HG02973 (cell line): ENCODE results near the gene STK35.

Experiments
- ATAC-seq: cut with Tn5 transposase; IDR thresholded peaks from one replicate; pipeline ENCODE4 v1.9.1; 2021; ENCODE audit warnings: moderate library complexity; ENCODE audit not compliant: unreplicated experiment

STK35 gene

DNA sequence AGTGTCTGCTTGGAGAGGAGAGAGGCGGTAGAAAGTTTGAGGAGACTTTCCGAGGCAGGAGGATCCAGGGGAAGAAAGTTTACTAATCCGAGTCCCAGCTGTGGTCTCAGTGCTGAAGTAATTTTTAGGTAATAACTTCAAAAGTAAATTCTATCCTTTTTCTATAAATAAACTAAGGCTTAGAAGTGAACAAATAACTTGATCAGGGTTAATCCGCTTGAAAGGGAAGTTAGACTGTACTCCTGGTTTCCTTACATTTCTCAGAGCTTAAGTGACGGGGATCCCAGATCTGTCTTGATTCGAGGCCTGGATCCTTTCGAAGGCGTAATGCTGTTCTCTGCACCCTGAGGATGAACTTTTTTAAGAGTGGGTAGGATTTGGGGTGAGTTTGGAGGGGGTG lies 2.6 kb downstream of the STK35 start:
- ATAC-seq = no peak

DNA sequence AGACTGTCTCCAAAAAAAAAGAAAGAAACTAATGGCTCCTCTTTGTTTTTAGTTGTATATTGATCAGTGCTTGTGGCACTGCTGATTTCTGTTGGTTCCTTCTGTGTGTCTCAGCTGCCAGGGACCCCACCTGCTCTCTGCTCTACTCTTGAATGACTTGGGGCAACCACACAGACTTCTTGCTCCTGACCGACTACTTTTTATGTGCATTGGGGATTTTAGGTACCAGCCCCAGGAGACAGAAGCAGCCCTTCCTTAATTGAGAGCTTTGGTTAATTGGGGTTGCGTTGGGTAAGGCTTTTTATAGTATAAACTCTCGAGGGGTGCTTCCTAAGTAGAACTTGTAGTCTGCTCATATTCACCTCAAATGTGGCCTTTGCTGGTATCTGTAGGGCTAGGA lies 6.9 kb downstream of the STK35 start:
- no peak for ATAC-seq

DNA sequence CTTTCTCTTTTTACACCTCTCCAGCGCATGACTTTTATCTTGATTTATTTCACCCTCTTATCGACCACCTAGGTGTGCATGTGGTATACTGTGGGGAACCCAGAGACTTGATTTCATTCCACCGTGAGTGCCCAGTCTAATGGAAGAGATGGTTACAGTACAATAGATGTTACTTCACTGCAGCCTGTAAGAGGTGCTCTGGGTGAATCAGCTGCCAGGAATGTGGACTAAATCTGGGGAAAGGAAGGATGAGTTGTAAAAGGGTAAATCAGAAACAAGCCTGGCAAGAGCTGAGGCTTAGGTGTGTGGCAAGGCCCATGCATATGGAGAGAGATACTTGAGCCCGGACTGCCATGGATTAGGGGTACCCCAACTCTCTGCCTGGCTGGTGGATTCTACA lies 7.4 kb downstream of the STK35 start:
- ATAC-seq = no peak

DNA sequence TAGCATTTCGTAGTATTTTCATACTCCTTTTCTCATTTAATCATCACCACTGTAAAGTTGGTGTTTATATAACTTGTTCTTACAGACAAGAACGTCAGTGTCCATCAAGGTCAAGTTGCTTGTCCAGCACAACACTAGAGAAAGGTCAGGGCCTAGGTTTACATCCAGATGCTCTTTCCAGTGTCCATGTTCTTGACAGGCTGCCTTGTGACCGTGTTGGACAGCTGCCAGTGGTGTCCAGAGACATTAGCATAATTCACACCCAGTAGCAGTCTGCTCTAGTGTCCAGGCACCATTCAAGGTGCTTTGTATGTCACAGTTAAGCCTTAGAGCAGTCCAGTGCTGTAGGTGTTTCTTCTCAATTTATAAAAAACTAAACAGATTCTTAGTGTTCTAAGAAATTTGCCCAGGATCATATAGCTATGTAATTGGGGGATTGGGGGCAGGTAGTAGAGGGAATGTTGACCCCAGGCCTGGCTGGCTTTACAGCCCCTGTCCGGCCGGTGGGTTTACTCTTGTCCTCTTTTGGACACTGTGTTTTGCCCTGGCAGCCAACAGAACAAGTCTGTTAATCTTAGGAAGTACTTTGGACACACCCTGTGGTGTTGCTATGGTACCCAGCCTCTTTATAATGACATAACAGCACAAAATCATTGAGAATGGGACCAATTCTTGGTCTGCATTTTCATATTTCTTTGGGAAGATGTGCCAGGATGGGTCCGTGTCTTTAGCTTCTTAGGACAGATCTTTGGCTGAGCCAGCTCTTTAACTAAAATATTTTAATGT lies 8.0 kb downstream of the STK35 start:
- no peak for ATAC-seq

DNA sequence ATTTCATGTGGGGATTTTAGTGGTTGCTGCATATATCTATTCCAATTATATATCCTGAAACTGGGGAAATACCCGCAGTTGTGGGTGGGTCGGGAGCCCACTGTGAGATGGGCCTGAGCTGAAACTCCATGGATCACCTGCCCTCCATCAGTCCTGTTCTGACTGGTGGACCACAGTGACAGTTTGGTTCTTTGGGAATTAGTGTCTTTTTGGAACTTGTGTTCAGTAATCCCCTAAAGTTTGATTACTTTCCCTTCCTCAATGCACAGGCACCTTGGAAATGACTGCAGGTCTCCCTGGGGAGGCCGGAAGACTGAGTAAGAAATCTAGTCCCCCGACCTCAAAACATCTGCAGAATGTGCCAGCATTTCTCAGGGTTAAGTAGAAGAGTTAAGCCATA lies 11.3 kb downstream of the STK35 start:
- ATAC-seq = no peak

DNA sequence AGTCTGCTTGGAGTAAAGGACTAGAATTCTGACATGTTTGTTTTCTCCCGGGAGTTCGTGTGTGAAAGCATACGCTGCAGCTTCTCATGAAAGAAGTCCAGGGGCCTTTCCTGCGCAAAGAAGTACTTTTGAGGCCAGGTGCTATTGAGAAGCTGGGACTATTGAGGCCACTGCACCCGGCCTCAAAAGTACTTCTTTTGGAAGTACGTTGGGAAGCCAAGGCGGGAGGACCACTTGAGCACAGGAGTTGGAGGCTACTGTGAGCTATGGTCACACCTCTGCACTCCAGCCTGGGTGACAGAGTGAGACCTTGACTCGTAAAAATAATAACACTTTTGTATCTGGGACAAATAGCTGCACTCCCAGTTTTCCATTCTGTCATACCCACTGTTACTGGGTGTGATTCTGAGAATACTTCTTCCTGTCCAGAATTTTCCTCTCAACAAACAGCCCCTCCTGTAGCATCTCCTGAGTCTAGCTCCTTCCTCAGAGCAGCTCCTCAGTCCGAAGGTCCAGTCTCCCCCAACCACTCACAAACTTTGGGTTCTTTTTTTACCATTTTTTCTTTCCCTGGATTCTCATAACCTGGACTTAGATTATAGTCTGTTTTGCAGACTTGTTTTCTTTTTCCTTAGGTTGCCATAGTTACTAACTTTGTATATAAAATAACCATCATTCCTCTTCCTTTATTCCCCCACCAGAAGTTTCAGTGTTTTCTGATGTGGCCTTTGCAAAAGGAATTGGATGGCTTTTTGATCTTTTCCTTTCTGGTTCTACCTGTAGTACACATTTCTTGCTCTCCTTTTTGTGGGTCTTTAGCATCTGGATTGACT lies 12.7 kb downstream of the STK35 start:
- no peak for ATAC-seq

DNA sequence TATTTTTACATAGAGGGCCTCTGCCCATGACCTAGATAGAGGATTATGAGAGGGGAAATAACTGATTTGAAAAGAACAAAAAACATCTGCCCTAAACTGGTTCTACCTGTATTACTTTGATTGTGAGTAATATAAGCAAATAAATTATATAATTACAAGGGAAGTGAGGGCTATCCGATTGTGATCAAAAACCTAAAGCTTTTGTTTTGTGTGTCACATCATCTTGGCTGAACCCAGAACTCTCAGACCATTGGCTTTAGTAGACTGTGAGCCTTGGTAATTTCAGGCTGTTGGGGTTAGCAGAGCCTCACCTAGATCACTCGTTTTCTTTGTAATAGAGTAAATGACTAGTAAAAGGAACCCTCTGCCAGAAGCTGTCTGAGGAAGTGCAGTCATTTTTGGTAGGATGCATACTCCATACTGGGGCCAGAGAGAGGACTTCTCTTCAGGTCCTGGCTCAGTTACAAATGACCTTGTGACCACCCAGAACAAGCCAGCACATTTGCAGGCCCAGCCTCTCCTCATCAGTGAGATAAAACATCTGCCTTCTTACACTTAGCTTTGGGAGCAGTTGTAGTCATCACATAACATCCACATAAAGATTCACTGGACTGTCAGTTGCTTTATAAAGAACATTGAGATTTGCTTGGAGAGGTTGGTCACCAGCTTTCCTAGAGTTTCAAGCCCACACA lies 13.5 kb downstream of the STK35 start:
- no peak for ATAC-seq

DNA sequence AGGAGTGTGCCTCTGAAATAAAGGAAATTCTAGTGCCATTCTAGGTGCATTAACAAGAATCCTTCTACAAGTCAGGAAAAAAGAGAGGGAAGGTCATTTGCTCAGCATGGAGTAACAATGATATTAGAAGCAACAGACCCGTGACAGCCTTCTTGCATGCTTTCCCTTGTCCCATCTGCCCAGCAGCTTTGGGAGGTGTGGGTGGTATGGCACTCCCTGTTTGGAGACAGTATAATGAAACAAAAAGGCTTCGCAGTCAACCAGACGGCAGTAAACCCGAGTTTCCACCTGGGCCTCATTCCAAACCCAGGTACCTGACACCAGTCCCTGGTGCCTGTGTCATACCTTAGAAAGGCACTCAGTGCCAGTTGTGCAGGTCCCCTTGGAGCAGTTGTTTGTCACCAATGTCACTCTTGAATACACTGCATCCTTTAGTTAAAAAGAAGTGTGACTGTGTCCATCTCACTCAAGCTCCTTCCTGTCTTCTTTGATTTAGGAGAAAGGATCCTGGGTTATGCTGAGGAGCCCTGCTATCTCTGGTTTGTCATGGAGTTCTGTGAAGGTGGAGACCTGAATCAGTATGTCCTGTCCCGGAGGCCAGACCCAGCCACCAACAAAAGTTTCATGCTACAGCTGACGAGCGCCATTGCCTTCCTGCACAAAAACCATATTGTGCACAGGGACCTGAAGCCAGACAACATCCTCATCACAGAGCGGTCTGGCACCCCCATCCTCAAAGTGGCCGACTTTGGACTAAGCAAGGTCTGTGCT lies 14.7 kb downstream of the STK35 start:
- no peak for ATAC-seq

DNA sequence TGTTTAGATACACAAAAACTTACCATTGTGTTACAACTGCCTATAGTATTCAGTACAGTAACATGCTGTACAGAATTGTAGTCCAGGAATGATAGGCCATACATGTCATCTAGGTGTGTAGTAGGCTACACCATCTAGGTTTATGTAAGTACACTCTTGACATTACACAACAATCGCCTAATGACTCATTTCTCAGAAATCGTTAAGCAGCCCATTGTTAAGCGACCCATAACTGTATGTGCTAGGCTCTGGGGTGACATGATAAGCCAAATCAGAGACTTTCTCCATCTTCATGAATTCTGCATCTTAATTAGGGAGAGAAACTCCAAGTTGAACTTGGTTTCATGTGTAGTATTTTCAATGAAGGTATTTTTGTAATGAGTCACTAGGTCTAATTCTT lies 17.2 kb downstream of the STK35 start:
- no peak for ATAC-seq

DNA sequence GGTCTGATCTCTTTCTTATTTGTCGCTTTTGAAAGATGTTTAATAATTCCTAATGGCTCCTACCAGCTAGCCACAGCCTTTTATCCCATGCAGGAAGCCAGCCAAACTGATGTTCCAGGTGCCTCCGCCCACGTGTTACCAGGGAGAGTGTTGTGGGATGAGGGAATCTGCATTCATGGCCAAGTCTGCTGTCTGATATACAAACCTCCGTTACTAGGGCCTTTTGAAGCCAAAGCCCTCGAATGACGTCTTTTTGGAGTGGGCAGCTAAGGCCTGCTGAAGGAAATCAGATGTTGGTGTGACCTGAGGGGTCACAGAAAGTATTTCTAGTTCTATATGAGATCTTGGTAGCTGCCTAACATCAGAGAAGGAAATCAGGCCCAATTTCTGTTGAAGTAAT lies 21.3 kb downstream of the STK35 start:
- no peak for ATAC-seq

DNA sequence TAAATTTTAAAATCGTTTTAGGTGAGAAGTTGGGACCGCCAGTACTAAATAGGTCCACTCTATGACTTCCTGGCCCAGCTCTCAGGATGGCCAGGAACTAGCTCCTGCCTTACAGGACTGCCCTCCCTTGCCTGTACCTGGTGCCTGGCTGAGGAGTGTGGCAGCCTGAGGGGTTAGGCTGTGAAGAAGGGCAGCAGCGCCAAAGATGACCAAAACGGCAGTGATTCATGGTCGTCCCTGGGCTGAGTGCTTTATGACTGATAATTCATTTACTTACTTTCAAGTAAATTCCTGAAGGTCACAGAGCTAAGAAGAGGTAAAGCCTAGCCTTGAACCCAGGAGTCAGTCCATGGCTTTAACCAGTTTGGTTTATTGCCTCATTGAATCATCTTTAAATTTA lies 22.1 kb downstream of the STK35 start:
- no peak for ATAC-seq

DNA sequence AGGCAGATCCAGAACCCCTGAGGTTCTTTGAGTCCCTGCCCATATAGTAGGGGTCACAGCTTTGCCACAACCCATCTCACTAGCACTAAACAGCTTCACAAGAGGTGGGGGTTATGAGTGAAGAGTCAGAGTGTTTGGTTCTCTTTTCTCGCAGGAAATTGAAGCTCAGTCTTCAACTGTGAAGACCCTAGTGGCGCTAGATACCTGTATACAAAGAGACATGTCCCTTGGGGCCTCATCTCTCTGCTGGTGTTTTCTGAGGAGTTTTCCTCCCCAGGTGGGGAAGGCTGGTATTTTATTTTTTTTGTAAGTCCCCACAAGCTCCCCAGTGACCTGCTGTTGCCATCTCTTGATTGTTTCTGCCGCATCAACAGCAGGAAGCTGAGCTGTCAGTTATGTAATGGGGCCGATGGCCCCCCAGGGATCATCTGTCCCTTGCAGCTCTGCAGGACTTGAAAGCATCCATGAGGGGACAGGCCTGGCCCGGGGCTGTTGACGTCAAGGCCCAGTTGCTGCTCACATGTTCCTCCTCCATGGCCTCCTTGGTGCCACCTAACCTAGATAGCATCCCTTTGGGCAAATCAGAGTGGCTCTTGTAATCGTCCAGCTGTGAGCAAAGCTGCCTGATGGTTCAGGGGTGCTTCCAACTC lies 23.1 kb downstream of the STK35 start:
- no peak for ATAC-seq

DNA sequence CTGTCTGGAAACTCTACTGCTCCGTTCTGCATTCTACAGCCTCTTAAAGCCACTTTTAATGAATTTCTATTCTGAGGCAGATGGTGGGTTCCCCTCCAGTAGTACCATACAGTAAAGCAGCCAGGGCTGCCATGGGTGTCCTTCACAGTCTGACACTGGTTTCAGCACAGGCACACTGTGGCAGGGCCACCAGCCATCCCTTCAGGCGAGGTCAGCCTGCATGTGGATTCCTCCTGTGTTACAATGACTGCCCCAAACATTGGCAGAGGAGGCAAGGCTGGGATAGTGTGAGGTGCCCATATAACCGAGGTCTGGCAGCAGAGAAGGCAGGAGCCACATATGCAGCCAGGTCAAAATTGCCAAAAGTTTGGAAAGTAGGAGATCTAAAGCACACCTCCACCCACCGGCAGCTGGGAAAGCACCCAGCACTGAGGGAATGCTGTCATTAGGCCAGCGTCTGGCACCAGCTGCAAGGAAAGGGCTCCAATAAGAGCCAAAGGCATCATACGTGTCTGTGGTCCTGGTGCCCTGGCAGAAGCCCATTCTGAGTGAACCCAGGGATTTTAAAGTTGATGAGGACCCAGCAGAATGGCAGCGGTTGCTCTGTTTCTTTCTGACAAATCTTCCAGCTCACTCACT lies 24.0 kb downstream of the STK35 start:
- no peak for ATAC-seq

DNA sequence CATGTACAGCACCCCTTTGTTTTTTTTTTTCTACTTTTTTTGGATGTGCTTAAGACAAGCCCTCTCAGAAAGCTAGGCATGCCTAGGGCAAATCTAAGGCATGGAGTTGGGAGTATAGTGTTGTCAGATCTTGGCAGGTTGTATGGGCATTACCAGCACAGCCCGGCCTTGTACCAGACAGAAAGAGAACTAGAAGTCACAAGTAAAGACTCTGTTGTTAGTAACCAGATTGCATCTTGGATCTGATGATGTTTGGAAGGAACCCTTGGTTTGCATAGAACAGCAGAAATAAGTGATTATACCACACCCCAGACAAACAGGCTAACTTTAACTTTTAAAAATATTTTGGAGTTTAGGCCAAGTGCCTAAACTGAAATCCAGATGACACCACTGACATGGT lies 25.6 kb downstream of the STK35 start:
- no peak for ATAC-seq

DNA sequence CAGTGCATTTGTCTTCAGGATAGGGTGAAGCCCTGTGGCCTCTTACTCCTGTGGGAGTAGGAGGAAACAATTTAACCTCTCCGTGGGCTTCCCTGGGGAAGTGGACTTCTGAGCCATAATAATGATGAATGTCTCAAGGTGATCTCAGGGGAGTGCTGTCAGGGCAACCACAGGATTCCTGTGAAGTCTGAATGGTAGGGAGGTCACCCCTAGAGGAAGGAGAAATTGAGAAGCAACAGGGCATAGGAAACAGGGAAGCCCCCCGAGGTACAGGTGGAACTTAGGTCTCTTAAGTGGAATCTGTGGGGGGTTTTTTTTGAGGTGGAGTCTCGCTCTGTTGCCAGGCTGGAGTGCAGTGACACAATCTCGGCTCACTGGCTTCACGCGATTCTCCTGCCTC lies 26.9 kb downstream of the STK35 start:
- no peak for ATAC-seq

DNA sequence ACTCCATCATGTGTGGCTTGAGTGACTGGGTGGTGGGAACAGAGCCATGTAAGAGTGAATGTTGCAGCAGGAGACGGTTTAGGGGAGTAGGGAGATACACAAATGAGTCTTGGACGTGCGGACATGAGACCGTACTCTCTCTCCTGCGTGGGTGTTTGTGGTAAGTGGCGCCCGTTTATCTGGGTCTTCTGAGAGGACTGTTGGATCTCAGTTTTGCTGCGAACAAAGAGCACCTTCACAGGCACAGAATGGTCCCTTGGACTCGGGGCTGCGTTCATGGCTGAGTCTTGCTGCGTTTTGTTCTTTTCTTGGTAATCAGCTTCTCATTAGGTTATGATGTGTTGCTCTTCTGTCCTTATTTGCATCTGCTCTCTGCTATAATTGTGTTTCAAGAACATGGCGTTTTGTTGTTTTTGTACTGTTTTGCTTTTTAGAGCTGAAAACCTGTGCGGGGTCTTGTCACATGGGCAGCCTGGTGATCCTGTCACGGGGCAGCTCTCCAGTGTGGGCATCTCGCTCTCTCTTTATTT lies 28.5 kb downstream of the STK35 start:
- no peak for ATAC-seq

DNA sequence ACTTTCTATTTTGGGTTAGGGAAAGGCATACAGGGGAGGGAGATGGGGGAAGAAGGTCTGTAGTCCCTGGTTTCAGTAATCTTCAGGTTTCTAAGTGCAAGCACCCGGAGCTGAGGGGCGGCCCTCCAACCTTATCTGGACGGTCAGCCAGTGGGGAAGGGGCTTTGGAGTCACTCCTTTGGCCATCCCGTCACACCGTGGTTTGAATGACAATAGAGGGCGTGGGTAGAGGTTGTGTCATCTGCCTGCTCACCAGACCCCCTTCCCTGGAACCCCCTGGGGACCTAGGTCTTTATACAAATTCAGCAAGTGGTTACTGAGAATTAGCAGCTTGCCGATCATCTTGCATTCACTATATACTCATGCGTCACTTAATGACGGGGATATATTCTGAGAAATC lies 29.1 kb downstream of the STK35 start:
- ATAC-seq = no peak

DNA sequence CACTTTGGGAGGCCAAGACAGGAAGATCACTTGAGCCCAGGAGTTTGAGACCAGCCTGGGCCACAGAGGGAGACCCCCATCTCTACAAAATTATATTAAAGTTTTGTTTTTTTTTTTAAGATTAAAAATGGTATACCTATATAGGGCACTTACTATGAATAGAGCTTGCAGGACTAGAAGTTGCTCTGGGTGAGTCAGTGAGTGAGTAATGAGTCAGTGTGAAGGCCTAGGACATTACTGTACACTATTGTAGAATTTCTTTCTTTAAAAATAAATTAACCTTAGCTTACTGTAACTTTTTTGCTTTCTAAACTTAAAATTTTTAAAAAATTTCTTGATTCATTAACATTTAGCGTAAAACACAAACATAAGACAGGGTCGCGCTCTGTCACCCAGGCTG lies 29.7 kb downstream of the STK35 start:
- no peak for ATAC-seq

DNA sequence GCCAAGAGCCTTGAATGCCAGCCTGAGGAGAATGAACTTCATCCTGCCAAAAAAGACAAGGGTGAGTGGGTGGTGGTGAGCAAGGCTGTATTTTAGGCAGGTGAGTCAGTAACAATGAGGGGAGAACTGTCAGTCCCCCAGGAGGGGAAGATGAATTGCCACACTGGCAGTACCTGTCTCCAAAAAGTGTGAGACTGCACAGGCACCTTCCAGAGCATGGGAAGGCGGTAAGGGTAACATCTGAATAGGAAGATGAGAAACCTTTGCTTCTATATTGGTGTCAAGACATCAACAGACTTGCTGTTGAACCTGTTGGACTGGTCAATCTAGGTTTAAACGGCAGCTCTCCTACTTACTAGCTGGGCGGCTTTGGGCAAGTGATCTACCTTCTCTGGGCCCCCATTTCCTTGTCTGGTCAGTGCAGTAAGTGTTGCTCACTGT lies 30.9 kb downstream of the STK35 start:
- no peak for ATAC-seq
